ENCODE measurements around the gene NPY1R.

NPY1R gene

DNA sequence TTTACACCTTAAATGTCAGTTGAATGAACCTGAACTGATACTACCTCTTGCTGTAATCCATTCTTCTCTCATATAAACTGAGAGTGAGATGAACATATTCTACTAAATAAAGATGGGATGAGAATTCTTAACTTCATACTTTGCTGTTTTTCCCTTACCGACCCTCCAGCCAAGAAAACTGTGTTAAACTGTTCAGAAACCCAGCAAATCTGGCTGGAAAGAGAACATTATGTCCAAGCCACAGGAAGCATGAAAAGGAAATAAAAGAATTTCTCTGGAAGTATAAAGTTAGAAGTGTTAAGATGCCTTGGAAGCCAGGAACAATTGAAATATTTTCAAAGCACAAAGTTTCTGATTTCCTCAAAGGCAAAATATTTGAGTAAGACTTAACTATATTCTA, 22.9 kb downstream of the NPY1R start:
- TF ChIP-seq, protein P1, sequence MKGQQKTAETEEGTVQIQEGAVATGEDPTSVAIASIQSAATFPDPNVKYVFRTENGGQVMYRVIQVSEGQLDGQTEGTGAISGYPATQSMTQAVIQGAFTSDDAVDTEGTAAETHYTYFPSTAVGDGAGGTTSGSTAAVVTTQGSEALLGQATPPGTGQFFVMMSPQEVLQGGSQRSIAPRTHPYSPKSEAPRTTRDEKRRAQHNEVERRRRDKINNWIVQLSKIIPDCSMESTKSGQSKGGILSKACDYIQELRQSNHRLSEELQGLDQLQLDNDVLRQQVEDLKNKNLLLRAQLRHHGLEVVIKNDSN (IDR thresholded peaks at IDR 0.05) = no peak
- no peak for TF ChIP-seq CEBPB (IDR thresholded peaks at IDR 0.05)
- TF ChIP-seq YY1 (IDR thresholded peaks at IDR 0.05; ENCODE audit: low read depth) = no peak
- no peak for TF ChIP-seq FOXM1 (IDR thresholded peaks at IDR 0.05; ENCODE audit: borderline replicate concordance, low read depth)
- no peak for TF ChIP-seq TAF1 (IDR thresholded peaks at IDR 0.05; ENCODE audit: low read depth)
- no peak for TF ChIP-seq CREB1 (IDR thresholded peaks at IDR 0.05; ENCODE audit: low read depth)
- TF ChIP-seq EGR1 (IDR thresholded peaks at IDR 0.05) = no peak
- TF ChIP-seq EP300 (IDR thresholded peaks at IDR 0.05; ENCODE audit: borderline replicate concordance) = no peak
- TF ChIP-seq, protein P2, sequence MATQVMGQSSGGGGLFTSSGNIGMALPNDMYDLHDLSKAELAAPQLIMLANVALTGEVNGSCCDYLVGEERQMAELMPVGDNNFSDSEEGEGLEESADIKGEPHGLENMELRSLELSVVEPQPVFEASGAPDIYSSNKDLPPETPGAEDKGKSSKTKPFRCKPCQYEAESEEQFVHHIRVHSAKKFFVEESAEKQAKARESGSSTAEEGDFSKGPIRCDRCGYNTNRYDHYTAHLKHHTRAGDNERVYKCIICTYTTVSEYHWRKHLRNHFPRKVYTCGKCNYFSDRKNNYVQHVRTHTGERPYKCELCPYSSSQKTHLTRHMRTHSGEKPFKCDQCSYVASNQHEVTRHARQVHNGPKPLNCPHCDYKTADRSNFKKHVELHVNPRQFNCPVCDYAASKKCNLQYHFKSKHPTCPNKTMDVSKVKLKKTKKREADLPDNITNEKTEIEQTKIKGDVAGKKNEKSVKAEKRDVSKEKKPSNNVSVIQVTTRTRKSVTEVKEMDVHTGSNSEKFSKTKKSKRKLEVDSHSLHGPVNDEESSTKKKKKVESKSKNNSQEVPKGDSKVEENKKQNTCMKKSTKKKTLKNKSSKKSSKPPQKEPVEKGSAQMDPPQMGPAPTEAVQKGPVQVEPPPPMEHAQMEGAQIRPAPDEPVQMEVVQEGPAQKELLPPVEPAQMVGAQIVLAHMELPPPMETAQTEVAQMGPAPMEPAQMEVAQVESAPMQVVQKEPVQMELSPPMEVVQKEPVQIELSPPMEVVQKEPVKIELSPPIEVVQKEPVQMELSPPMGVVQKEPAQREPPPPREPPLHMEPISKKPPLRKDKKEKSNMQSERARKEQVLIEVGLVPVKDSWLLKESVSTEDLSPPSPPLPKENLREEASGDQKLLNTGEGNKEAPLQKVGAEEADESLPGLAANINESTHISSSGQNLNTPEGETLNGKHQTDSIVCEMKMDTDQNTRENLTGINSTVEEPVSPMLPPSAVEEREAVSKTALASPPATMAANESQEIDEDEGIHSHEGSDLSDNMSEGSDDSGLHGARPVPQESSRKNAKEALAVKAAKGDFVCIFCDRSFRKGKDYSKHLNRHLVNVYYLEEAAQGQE (IDR thresholded peaks at IDR 0.05; ENCODE audit: low read depth) = no peak
- TF ChIP-seq, protein P3, sequence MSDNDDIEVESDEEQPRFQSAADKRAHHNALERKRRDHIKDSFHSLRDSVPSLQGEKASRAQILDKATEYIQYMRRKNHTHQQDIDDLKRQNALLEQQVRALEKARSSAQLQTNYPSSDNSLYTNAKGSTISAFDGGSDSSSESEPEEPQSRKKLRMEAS (IDR thresholded peaks at IDR 0.05) = no peak
- no peak for TF ChIP-seq NFIC (IDR thresholded peaks at IDR 0.05)
- TF ChIP-seq TCF12 (IDR thresholded peaks at IDR 0.05; ENCODE audit: low read depth) = no peak
- no peak for TF ChIP-seq ZBTB7A (IDR thresholded peaks at IDR 0.05; ENCODE audit: low read depth)
- no peak for TF ChIP-seq TEAD4 (IDR thresholded peaks at IDR 0.05)
- TF ChIP-seq RAD21 (IDR thresholded peaks at IDR 0.05; ENCODE audit: low read depth) = no peak

DNA sequence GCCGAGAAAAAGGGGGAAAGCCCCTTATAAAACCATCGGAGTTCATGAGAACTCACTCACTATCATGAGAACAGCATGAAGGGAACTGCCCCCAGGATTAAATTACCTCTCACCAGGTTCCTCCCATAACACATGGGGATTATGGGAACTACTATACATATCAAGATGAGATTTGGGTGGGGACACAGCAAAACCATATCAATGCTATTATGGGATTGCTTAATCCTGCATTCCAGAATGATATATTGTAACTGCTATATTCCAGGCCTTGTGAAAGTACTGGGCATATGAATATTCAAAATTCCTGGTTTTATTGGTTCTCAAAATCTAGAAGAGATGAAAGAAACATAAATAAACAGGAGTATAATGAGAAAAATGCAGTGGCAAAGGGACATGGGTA, 29.3 kb downstream of the NPY1R start:
- TF ChIP-seq EGR1 (IDR thresholded peaks at IDR 0.05) (no peak), TCF12 (IDR thresholded peaks at IDR 0.05; ENCODE audit: low read depth) (no peak), CEBPB (IDR thresholded peaks at IDR 0.05) (no peak), NFIC (IDR thresholded peaks at IDR 0.05) (no peak), YY1 (IDR thresholded peaks at IDR 0.05; ENCODE audit: low read depth) (no peak), CREB1 (IDR thresholded peaks at IDR 0.05; ENCODE audit: low read depth) (no peak), TAF1 (IDR thresholded peaks at IDR 0.05; ENCODE audit: low read depth) (no peak), EP300 (IDR thresholded peaks at IDR 0.05; ENCODE audit: borderline replicate concordance) (no peak), FOXM1 (IDR thresholded peaks at IDR 0.05; ENCODE audit: borderline replicate concordance, low read depth) (no peak), TEAD4 (IDR thresholded peaks at IDR 0.05) (no peak), RAD21 (IDR thresholded peaks at IDR 0.05; ENCODE audit: low read depth) (no peak), ZBTB7A (IDR thresholded peaks at IDR 0.05; ENCODE audit: low read depth) (no peak)
- TF ChIP-seq, protein P1 (IDR thresholded peaks at IDR 0.05) = no peak
- TF ChIP-seq, protein P3 (IDR thresholded peaks at IDR 0.05) = no peak
- TF ChIP-seq, protein P2 (IDR thresholded peaks at IDR 0.05; ENCODE audit: low read depth) = no peak

DNA sequence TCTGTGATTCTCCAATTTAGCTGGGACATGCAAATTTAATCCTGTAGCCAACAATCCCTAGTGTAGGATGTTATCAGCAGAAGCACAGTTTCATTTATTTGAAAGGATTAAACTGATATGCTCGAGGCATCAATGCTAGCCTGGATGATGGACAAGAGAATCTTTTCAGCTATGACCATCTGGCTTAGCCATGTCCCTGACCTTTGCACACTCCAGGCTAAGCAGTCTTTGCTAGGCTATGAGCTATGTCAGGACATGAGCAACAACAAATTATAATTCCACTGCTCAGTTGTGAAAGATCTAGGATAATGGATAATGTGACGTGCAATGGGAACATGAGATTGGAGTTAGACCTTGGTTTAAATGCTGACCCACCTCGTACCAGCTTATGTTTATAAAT, 32.0 kb downstream of the NPY1R start:
- TF ChIP-seq EP300 (IDR thresholded peaks at IDR 0.05; ENCODE audit: borderline replicate concordance) = no peak
- TF ChIP-seq, protein P2 (IDR thresholded peaks at IDR 0.05; ENCODE audit: low read depth) = no peak
- TF ChIP-seq EGR1 (IDR thresholded peaks at IDR 0.05) = no peak
- TF ChIP-seq ZBTB7A (IDR thresholded peaks at IDR 0.05; ENCODE audit: low read depth) = no peak
- TF ChIP-seq CREB1 (IDR thresholded peaks at IDR 0.05; ENCODE audit: low read depth) = no peak
- no peak for TF ChIP-seq YY1 (IDR thresholded peaks at IDR 0.05; ENCODE audit: low read depth)
- TF ChIP-seq, protein P1 (IDR thresholded peaks at IDR 0.05) = no peak
- TF ChIP-seq RAD21 (IDR thresholded peaks at IDR 0.05; ENCODE audit: low read depth) = no peak
- no peak for TF ChIP-seq FOXM1 (IDR thresholded peaks at IDR 0.05; ENCODE audit: borderline replicate concordance, low read depth)
- no peak for TF ChIP-seq TEAD4 (IDR thresholded peaks at IDR 0.05)
- TF ChIP-seq NFIC (IDR thresholded peaks at IDR 0.05) = no peak

DNA sequence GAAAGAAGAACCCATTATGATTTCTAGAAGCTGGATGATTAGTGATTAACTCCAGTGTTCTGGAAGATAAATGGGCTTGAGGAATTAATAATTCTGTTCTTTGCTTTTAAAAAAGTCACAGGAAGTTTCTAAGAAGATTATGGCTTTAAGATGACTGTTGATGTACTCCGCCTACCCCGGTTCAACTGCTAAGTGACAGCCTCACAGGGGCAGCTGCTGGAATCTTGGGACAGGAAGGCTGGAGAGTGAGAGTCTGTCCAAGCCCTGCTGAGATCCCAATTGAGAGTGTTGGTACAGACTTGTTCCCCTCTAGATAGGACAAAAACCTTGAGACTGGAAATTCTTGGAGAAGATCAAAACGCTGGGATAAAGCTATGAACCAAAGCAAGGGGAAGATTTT, 37.3 kb downstream of the NPY1R start:
- TF ChIP-seq, protein P3 (IDR thresholded peaks at IDR 0.05) = no peak

All from Ishikawa (cell line).